ENCODE measurements around the gene CPEB4.

The CPEB4 gene

DNA sequence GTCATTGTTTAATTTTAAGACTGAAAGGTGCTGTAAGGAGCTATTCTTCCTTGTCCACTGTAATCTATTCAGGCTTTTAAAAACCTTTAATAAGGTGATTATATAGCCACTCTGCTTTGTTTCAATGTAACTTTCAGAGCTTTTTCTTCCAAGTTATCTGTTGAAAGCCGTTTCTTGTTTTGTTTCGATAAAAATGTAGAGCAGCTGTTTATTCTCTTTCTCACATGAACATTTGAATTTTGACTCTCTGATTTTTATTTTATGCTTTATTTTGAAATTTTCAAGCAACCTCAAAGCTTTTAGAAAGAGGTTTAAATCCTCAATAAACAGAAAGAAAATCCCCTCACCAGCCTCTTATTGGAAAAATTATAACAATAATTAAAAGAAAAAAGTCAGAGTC is 47.2 kb downstream of the CPEB4 start:
- TF ChIP-seq SPI1 (IDR thresholded peaks at IDR 0.05; ENCODE audit: borderline replicate concordance, low read depth) (no peak), POLR2AphosphoS5 (IDR thresholded peaks at IDR 0.05; ENCODE audit: low read depth) (no peak), GABPA (IDR thresholded peaks at IDR 0.05; ENCODE audit: low read depth) (no peak), CTCF (IDR thresholded peaks at IDR 0.05; ENCODE audit: insufficient read depth, low read length) (no peak)
- TF ChIP-seq, protein P1, sequence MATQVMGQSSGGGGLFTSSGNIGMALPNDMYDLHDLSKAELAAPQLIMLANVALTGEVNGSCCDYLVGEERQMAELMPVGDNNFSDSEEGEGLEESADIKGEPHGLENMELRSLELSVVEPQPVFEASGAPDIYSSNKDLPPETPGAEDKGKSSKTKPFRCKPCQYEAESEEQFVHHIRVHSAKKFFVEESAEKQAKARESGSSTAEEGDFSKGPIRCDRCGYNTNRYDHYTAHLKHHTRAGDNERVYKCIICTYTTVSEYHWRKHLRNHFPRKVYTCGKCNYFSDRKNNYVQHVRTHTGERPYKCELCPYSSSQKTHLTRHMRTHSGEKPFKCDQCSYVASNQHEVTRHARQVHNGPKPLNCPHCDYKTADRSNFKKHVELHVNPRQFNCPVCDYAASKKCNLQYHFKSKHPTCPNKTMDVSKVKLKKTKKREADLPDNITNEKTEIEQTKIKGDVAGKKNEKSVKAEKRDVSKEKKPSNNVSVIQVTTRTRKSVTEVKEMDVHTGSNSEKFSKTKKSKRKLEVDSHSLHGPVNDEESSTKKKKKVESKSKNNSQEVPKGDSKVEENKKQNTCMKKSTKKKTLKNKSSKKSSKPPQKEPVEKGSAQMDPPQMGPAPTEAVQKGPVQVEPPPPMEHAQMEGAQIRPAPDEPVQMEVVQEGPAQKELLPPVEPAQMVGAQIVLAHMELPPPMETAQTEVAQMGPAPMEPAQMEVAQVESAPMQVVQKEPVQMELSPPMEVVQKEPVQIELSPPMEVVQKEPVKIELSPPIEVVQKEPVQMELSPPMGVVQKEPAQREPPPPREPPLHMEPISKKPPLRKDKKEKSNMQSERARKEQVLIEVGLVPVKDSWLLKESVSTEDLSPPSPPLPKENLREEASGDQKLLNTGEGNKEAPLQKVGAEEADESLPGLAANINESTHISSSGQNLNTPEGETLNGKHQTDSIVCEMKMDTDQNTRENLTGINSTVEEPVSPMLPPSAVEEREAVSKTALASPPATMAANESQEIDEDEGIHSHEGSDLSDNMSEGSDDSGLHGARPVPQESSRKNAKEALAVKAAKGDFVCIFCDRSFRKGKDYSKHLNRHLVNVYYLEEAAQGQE (IDR thresholded peaks at IDR 0.05; ENCODE audit: insufficient replicate concordance, low read depth), result no peak
- H3K4me3 ChIP-seq (replicated peaks; ENCODE audit: insufficient read depth, low read length), result no peak overlapping the region
- no peak overlapping the region for H3K27ac ChIP-seq (replicated peaks)
- no peaks in the 10 kb centered on the region for H3K27me3 ChIP-seq (ENCODE audit: insufficient read depth, poor library complexity, severe bottlenecking)
- no peak for DNase-seq (ENCODE audit: low read depth in 1 of 2, low spot score in 1 of 2)

DNA sequence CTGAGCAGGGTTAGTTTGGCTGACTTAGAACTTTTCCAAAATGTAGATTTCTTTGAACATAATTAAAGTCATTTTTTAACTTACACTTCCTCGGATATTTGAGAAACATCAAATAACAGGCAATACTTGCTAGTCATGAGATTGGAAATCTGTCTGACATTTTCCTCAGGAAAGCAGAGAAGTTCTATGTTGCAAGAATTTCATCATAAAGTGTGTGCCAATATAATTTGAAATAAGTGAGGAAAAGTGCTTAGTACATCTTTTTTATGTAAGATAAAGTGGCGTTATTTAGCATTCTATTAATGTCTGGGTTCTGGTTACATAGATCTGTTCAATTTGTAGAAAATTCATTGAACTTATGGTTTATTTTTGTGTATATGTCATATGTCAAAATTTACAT is 52.1 kb downstream of the CPEB4 start:
- no peak overlapping the region for H3K4me3 ChIP-seq (replicated peaks; ENCODE audit: insufficient read depth, low read length)
- TF ChIP-seq GABPA (IDR thresholded peaks at IDR 0.05; ENCODE audit: low read depth) (no peak), SPI1 (IDR thresholded peaks at IDR 0.05; ENCODE audit: borderline replicate concordance, low read depth) (no peak), POLR2AphosphoS5 (IDR thresholded peaks at IDR 0.05; ENCODE audit: low read depth) (no peak)
- H3K27ac ChIP-seq (replicated peaks), result no peak overlapping the region
- H3K27me3 ChIP-seq (ENCODE audit: insufficient read depth, poor library complexity, severe bottlenecking), result no peaks in the 10 kb centered on the region
- DNase-seq (ENCODE audit: low read depth in 1 of 2, low spot score in 1 of 2), result peak in 1 of 2 experiments; percentile 26

DNA sequence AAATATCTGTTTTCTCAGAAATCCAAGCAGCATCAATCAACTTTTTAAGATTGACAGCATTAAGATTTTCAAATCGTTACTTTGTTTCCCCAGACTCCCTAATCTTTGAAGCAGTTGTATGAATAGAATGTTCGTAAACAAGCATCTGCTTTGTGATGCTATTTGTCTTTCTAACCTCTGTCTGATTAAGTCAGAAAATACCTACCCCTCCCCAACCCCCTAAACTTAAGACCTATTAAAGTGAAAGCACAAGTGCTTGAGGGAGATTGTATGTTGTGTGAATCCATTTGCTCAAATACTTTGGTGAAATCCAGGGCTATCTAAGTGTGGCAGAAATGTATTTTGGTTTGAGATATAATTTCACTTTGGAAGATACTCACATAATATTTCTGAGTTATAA is 53.0 kb downstream of the CPEB4 start:
- DNase-seq (ENCODE audit: low read depth in 1 of 2, low spot score in 1 of 2), result no peak
- TF ChIP-seq GABPA (IDR thresholded peaks at IDR 0.05; ENCODE audit: low read depth), result no peak
- no peak for TF ChIP-seq CTCF (IDR thresholded peaks at IDR 0.05; ENCODE audit: insufficient read depth, low read length)
- TF ChIP-seq POLR2AphosphoS5 (IDR thresholded peaks at IDR 0.05; ENCODE audit: low read depth), result no peak
- no peak for TF ChIP-seq SPI1 (IDR thresholded peaks at IDR 0.05; ENCODE audit: borderline replicate concordance, low read depth)
- TF ChIP-seq, protein P1 (IDR thresholded peaks at IDR 0.05; ENCODE audit: insufficient replicate concordance, low read depth), result no peak
- Histone ChIP-seq H3K27ac (replicated peaks) (no peak overlapping the region), H3K27me3 (ENCODE audit: insufficient read depth, poor library complexity, severe bottlenecking) (no peaks in the 10 kb centered on the region), H3K4me3 (replicated peaks; ENCODE audit: insufficient read depth, low read length) (no peak overlapping the region)

DNA sequence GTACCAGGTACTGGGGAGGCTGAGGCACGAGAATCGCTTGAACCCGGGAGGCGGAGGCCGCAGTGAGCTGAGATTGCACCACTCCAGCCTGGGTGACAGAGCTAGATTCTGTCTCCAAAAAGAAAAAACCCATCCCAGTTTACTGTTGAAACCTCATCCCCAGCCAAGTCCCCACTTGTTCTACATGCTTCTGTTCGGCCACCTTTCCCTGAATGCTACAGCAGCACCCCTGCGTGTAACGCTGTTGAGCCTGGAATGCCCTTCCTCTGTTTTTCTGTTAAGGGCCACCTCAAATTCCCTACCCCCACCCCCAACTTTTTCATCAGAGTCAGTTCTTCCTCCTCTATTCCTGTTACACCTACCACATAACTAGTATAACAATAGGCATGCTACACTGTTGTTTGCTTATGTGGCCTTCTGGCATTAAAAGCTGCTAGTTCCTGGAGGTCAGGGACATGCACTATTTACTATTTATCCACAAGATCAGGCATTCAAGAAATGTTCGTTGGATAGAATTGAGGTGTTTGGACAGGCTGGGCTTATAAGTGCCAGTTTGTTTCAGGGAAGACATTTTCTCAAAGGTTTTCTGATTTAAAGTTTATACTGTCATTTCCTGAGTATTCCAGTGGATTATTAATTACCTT is 53.7 kb downstream of the CPEB4 start:
- Histone ChIP-seq H3K27ac (replicated peaks) (no peak overlapping the region), H3K4me3 (replicated peaks; ENCODE audit: insufficient read depth, low read length) (no peak overlapping the region), H3K27me3 (ENCODE audit: insufficient read depth, poor library complexity, severe bottlenecking) (no peaks in the 10 kb centered on the region)
- DNase-seq (ENCODE audit: low read depth in 1 of 2, low spot score in 1 of 2), result no peak
- TF ChIP-seq POLR2AphosphoS5 (IDR thresholded peaks at IDR 0.05; ENCODE audit: low read depth), result no peak
- TF ChIP-seq CTCF (IDR thresholded peaks at IDR 0.05; ENCODE audit: insufficient read depth, low read length), result no peak
- TF ChIP-seq, protein P1 (IDR thresholded peaks at IDR 0.05; ENCODE audit: insufficient replicate concordance, low read depth), result no peak
- TF ChIP-seq SPI1 (IDR thresholded peaks at IDR 0.05; ENCODE audit: borderline replicate concordance, low read depth), result no peak
- TF ChIP-seq GABPA (IDR thresholded peaks at IDR 0.05; ENCODE audit: low read depth), result no peak

Data from HL-60 (cell line).